ENCODE measurements around the gene ZDHHC12. TPM values are rescaled to one million over a fixed set of nuclear protein-coding genes. Genes with fewer than 3 reads are reported as not detected.

The ZDHHC12 gene
- total and polyA plus RNA-seq, 4 donors = 24.7 to 48.2 (median 30.3) TPM

DNA sequence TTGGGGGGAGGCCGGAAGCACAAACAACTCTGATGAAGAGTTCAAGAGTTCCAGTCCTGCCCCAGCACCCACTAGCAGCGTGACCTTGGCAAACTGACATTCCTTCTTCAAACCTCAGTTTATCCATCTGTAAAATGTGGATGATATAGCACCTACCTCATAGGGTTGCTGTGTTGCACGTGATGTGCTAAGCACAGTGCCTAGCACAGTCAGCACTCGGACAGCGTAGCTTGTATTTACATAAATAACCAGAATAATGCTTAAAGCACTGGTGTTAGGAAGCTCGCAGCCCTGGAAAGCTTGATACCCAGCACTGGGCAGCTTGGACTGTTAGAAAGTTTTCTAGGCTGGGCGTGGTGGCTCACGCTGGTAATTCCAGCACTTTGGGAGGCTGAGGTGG, 16.5 kb downstream of the ZDHHC12 start:
- DNase-seq (ENCODE audit: low spot score) = no peak
- H3K4me3 ChIP-seq (ENCODE audit: low read depth in 1 of 3, low read length in 3 of 3) = no peak overlapping the region
- H3K9ac ChIP-seq (ENCODE audit: low read depth in 1 of 2, low read length in 2 of 2) = no peak overlapping the region
- H3K9me3 ChIP-seq (ENCODE audit: control insufficient read depth in 4 of 4, low read length in 3 of 4) = no peaks in the 10 kb centered on the region
- 96% methylated on average over 8 of the region's 8 CpGs for whole genome bisulfite sequencing
- no peak overlapping the region for H3K27ac ChIP-seq (ENCODE audit: low read depth in 1 of 2, low read length in 2 of 2)
- peaks cover 0 to 2% (median 0%) of the 10 kb centered on the region in 4 donors for H3K4me1 ChIP-seq (ENCODE audit: control insufficient read depth in 4 of 4, insufficient read depth in 4 of 4, low read length in 3 of 4)
- no peak for TF ChIP-seq FOXA2 (IDR thresholded peaks at IDR 0.05)
- TF ChIP-seq EGR1 (IDR thresholded peaks at IDR 0.05; ENCODE audit: low read depth in 2 of 2) = no peak
- no peak for TF ChIP-seq RAD21 (IDR thresholded peaks at IDR 0.05)
- TF ChIP-seq, protein P1, sequence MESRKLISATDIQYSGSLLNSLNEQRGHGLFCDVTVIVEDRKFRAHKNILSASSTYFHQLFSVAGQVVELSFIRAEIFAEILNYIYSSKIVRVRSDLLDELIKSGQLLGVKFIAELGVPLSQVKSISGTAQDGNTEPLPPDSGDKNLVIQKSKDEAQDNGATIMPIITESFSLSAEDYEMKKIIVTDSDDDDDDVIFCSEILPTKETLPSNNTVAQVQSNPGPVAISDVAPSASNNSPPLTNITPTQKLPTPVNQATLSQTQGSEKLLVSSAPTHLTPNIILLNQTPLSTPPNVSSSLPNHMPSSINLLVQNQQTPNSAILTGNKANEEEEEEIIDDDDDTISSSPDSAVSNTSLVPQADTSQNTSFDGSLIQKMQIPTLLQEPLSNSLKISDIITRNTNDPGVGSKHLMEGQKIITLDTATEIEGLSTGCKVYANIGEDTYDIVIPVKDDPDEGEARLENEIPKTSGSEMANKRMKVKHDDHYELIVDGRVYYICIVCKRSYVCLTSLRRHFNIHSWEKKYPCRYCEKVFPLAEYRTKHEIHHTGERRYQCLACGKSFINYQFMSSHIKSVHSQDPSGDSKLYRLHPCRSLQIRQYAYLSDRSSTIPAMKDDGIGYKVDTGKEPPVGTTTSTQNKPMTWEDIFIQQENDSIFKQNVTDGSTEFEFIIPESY (IDR thresholded peaks at IDR 0.05) = no peak
- TF ChIP-seq NR2F2 (IDR thresholded peaks at IDR 0.05) = no peak
- TF ChIP-seq, protein P2, sequence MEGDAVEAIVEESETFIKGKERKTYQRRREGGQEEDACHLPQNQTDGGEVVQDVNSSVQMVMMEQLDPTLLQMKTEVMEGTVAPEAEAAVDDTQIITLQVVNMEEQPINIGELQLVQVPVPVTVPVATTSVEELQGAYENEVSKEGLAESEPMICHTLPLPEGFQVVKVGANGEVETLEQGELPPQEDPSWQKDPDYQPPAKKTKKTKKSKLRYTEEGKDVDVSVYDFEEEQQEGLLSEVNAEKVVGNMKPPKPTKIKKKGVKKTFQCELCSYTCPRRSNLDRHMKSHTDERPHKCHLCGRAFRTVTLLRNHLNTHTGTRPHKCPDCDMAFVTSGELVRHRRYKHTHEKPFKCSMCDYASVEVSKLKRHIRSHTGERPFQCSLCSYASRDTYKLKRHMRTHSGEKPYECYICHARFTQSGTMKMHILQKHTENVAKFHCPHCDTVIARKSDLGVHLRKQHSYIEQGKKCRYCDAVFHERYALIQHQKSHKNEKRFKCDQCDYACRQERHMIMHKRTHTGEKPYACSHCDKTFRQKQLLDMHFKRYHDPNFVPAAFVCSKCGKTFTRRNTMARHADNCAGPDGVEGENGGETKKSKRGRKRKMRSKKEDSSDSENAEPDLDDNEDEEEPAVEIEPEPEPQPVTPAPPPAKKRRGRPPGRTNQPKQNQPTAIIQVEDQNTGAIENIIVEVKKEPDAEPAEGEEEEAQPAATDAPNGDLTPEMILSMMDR (IDR thresholded peaks at IDR 0.05; ENCODE audit: low read depth, low read length, missing input control) = no peak
- no peak for TF ChIP-seq FOXA1 (IDR thresholded peaks at IDR 0.05)
- TF ChIP-seq, protein P3, sequence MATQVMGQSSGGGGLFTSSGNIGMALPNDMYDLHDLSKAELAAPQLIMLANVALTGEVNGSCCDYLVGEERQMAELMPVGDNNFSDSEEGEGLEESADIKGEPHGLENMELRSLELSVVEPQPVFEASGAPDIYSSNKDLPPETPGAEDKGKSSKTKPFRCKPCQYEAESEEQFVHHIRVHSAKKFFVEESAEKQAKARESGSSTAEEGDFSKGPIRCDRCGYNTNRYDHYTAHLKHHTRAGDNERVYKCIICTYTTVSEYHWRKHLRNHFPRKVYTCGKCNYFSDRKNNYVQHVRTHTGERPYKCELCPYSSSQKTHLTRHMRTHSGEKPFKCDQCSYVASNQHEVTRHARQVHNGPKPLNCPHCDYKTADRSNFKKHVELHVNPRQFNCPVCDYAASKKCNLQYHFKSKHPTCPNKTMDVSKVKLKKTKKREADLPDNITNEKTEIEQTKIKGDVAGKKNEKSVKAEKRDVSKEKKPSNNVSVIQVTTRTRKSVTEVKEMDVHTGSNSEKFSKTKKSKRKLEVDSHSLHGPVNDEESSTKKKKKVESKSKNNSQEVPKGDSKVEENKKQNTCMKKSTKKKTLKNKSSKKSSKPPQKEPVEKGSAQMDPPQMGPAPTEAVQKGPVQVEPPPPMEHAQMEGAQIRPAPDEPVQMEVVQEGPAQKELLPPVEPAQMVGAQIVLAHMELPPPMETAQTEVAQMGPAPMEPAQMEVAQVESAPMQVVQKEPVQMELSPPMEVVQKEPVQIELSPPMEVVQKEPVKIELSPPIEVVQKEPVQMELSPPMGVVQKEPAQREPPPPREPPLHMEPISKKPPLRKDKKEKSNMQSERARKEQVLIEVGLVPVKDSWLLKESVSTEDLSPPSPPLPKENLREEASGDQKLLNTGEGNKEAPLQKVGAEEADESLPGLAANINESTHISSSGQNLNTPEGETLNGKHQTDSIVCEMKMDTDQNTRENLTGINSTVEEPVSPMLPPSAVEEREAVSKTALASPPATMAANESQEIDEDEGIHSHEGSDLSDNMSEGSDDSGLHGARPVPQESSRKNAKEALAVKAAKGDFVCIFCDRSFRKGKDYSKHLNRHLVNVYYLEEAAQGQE (IDR thresholded peaks at IDR 0.05) = no peak
- no peak for TF ChIP-seq TAF1 (conservative IDR thresholded peaks at IDR 0.05)
- no peak for TF ChIP-seq SP1 (IDR thresholded peaks at IDR 0.05)
- TF ChIP-seq RXRA (IDR thresholded peaks at IDR 0.05) = no peak
- no peak for TF ChIP-seq HNF4A (conservative IDR thresholded peaks at IDR 0.05)
- no peak for TF ChIP-seq HNF4G (IDR thresholded peaks at IDR 0.05)
- no peaks in the 10 kb centered on the region for H3K36me3 ChIP-seq (ENCODE audit: control insufficient read depth in 4 of 4, insufficient read depth in 3 of 4, low read depth in 1 of 4, low read length in 3 of 4)
- H3K27me3 ChIP-seq (ENCODE audit: control insufficient read depth in 4 of 4, insufficient read depth in 4 of 4, low read length in 3 of 4) = no peaks in the 10 kb centered on the region

DNA sequence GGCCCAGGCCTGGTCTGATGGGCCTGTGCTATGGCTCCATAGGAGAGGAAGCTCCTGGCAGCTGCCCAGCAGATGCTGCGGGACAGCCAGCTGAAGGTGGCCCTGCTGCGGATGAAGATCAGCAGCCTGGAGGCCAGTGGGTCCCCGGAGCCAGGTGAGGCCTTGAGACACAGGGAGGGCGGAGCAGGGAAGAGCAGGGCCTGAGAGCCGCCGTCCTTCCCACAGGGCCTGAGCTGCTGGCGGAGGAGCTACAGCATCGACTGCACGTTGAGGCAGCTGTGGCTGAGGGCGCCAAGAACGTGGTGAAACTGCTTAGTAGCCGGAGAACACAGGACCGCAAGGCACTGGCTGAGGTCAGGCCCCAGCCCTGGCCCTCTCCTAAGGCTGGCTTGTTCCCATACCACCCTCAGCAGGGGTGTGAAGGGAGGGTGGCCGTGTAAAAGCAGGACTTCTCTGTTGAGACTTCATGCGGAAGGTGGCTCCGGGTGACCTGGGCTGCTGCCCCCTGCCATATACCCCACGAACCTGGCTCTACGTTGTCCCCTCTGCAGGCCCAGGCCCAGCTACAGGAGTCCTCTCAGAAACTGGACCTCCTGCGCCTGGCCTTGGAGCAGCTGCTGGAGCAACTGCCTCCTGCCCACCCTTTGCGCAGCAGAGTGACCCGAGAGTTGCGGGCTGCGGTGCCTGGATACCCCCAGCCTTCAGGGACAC, 17.1 kb downstream of the ZDHHC12 start:
- Histone ChIP-seq H3K4me3 (ENCODE audit: low read depth in 1 of 3, low read length in 3 of 3) (no peak overlapping the region), H3K9ac (ENCODE audit: low read depth in 1 of 2, low read length in 2 of 2) (no peak overlapping the region), H3K27ac (ENCODE audit: low read depth in 1 of 2, low read length in 2 of 2) (no peak overlapping the region), H3K27me3 (ENCODE audit: control insufficient read depth in 4 of 4, insufficient read depth in 4 of 4, low read length in 3 of 4) (no peaks in the 10 kb centered on the region), H3K36me3 (ENCODE audit: control insufficient read depth in 4 of 4, insufficient read depth in 3 of 4, low read depth in 1 of 4, low read length in 3 of 4) (no peaks in the 10 kb centered on the region), H3K4me1 (ENCODE audit: control insufficient read depth in 4 of 4, insufficient read depth in 4 of 4, low read length in 3 of 4) (peaks cover 0 to 8% (median 0%) of the 10 kb centered on the region in 4 donors), H3K9me3 (ENCODE audit: control insufficient read depth in 4 of 4, low read length in 3 of 4) (no peaks in the 10 kb centered on the region)
- no peak for TF ChIP-seq HNF4A (conservative IDR thresholded peaks at IDR 0.05)
- TF ChIP-seq HNF4G (IDR thresholded peaks at IDR 0.05) = no peak
- DNase-seq (ENCODE audit: low spot score) = no peak
- WGBS = 91% methylated on average over 23 of the region's 23 CpGs

Measured in liver (tissue), 9 donors.